ENCODE measurements around the gene ZMPSTE24.

DNA sequence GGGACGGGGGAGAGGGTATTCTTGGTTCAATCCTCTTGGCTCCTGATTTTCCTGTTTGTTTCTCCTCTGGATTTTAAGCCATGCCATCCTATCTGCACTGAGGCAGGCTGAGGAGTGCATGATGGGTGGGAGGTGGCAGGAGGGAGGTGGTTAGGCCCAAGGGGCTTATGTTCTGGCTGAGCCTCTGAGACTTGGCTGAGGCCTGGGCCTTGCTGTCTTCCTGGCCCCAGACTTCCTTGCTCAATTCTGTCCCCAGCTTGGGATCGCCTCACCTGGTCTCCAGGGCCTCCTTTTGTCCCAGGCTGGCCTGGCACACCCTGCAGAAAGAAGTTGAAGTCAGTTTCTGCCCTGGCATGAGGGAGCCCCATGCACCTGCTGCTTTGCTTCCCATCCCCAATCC, 47.8 kb downstream of the ZMPSTE24 start:
- TF ChIP-seq, protein P1, sequence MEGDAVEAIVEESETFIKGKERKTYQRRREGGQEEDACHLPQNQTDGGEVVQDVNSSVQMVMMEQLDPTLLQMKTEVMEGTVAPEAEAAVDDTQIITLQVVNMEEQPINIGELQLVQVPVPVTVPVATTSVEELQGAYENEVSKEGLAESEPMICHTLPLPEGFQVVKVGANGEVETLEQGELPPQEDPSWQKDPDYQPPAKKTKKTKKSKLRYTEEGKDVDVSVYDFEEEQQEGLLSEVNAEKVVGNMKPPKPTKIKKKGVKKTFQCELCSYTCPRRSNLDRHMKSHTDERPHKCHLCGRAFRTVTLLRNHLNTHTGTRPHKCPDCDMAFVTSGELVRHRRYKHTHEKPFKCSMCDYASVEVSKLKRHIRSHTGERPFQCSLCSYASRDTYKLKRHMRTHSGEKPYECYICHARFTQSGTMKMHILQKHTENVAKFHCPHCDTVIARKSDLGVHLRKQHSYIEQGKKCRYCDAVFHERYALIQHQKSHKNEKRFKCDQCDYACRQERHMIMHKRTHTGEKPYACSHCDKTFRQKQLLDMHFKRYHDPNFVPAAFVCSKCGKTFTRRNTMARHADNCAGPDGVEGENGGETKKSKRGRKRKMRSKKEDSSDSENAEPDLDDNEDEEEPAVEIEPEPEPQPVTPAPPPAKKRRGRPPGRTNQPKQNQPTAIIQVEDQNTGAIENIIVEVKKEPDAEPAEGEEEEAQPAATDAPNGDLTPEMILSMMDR (IDR thresholded peaks at IDR 0.05): no peak
- no peak for TF ChIP-seq POLR2A (IDR thresholded peaks at IDR 0.05)

Data from testis (tissue), 2 donors.